H1 (cell line): ENCODE results near the gene NEGR1. TPM values are rescaled to one million over a fixed set of nuclear protein-coding genes. Genes with fewer than 3 reads are reported as not detected.

Experiments used
- CBX5 ChIP-seq: fragments of 300-800, 300-1000 bp; sonication (generic); IDR thresholded peaks from 2 replicates; pipeline ENCODE4 v1.7.1; 2016; ENCODE audit warnings: antibody characterized with exemption, low read length, low read depth
- CEBPB ChIP-seq: IDR thresholded peaks from 2 replicates; pipeline ENCODE4 v1.6.1; 2012; ENCODE audit warnings: low read depth, low read length
- GABPA ChIP-seq: IDR thresholded peaks from 2 replicates; pipeline ENCODE4 v1.6.1; 2011; ENCODE audit warnings: mild to moderate bottlenecking, low read length, moderate library complexity, borderline replicate concordance; ENCODE audit not compliant: insufficient read depth
- HDAC2 ChIP-seq, 2 experiments: fragments of 300-600 bp in 1 of 2; sonication (generic) in 1 of 2; IDR thresholded peaks; 2 replicates each; pipeline ENCODE4 v1.6.1; 2011 to 2012; ENCODE audit warnings: low read depth in 2 of 2, low read length in 2 of 2, mild to moderate bottlenecking in 2 of 2, moderate library complexity in 2 of 2, borderline replicate concordance in 1 of 2, inconsistent platforms in 1 of 2
- NRF1 ChIP-seq: IDR thresholded peaks from 2 replicates; pipeline ENCODE4 v1.6.1; 2011; ENCODE audit warnings: mild to moderate bottlenecking, low read depth, low read length, improper control_type of control experiment
- SP1 ChIP-seq: IDR thresholded peaks from 2 replicates; pipeline ENCODE4 v1.6.1; 2011; ENCODE audit warnings: low read depth, low read length
- SP2 ChIP-seq: IDR thresholded peaks from 2 replicates; pipeline ENCODE4 v1.6.1; 2012; ENCODE audit warnings: mild to moderate bottlenecking, low read length, inconsistent platforms
- polyA plus RNA-seq, 7 experiments: library from polyadenylated mRNA; depleted of rRNA in 3 of 7; stranded (reverse) in 5 of 7; unstranded in 2 of 7; fragments of >200 nt in 5 of 7; fragments of 200-250 nt in 2 of 7; gene quantifications; 1 replicate in 5 of 7; 2 replicates in 1 of 7; 4 replicates in 1 of 7; pipeline versions ENCODE4 v1.2.1 to v1.2.3, GENCODE V29; 2011 to 2013; ENCODE audit warnings: missing spikeins in 2 of 7, mixed read lengths in 2 of 7
- total RNA-seq: library from RNA; stranded (reverse); fragmentation: NEBNext Ultra II Directional; extraction: Animal tissue kit (Norgen Biotek cat#: 25700); gene quantifications from 2 replicates; pipeline ENCODE4 v1.2.1, GENCODE V29; 2021
- TF ChIP-seq, protein P1 (sequence below): IDR thresholded peaks from 2 replicates; pipeline ENCODE4 v1.6.1; 2011; ENCODE audit warnings: low read length, improper control_type of control experiment
- TF ChIP-seq, protein P2 (sequence below): IDR thresholded peaks from 2 replicates; pipeline ENCODE4 v1.6.1; 2012; ENCODE audit warnings: low read length, inconsistent platforms

The NEGR1 gene
- total and polyA plus RNA-seq, 2 of the 8 experiments (the other 6 are each of a cell fraction or from before 2014, with no cell fraction given): 0.71 to 1.3 TPM

DNA sequence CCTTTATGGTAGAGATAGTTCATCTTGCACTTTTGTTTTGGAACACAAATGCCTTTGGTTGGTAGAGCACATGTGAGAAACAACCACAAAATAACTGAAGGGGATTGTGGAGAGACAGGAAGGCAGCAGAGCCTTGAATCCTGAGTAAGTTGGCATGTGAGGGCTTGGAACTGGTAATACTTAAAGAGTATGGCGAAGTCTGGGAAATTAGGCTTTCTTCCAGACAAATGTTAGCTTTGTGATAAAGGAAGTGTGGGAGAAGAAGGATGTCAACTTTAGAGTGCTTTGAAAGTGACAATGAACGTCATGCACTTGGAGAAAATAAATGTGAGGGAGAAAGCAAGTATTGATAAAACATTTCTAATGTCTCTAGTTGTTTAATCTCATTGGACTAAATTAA is 725.2 kb downstream of the NEGR1 start (continued):
- TF ChIP-seq, protein P1, sequence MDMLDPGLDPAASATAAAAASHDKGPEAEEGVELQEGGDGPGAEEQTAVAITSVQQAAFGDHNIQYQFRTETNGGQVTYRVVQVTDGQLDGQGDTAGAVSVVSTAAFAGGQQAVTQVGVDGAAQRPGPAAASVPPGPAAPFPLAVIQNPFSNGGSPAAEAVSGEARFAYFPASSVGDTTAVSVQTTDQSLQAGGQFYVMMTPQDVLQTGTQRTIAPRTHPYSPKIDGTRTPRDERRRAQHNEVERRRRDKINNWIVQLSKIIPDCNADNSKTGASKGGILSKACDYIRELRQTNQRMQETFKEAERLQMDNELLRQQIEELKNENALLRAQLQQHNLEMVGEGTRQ: no peak
- TF ChIP-seq HDAC2 (IDR thresholded peaks at IDR 0.05; ENCODE audit: borderline replicate concordance in 1 of 2, low read depth in 2 of 2, low read length in 2 of 2) (no peak), CEBPB (no peak), NRF1 (no peak), CBX5 (no peak), GABPA (no peak), SP1 (no peak), SP2 (no peak)
- TF ChIP-seq, protein P2, sequence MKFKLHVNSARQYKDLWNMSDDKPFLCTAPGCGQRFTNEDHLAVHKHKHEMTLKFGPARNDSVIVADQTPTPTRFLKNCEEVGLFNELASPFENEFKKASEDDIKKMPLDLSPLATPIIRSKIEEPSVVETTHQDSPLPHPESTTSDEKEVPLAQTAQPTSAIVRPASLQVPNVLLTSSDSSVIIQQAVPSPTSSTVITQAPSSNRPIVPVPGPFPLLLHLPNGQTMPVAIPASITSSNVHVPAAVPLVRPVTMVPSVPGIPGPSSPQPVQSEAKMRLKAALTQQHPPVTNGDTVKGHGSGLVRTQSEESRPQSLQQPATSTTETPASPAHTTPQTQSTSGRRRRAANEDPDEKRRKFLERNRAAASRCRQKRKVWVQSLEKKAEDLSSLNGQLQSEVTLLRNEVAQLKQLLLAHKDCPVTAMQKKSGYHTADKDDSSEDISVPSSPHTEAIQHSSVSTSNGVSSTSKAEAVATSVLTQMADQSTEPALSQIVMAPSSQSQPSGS: no peak
